Lung (tissue), 12 donors: Measurements from ENCODE around the gene RNF149. TPM values are rescaled to one million over a fixed set of nuclear protein-coding genes. Genes with fewer than 3 reads are reported as not detected.
A peak's percentile ranks its signal among the peaks of the same experiment; 100 is the strongest.

ENCODE experiments used
- ATAC-seq: fragments of 200-7000 bp; cut with Tn5 transposase; one replicate; pipeline ENCODE4 v1.9.1; 2020; ENCODE audit warnings: moderate number of reproducible peaks; ENCODE audit not compliant: insufficient read depth, low FRiP score
- DNase-seq, 3 donors: peaks; one replicate each; pipeline ENCODE4 v3.0.0-alpha.2; 2013 to 2017
- H3K27ac ChIP-seq, 2 donors: one replicate each; pipeline ENCODE4 v1.5.1; 2013; ENCODE audit warnings: mild to moderate bottlenecking in 2 of 2, moderate library complexity in 2 of 2, control low read depth in 1 of 2, inconsistent platforms in 1 of 2, low read depth in 1 of 2, low read length in 1 of 2
- H3K27me3 ChIP-seq, 3 donors: one replicate each; pipeline ENCODE4 v1.5.1; 2013; ENCODE audit warnings: low read length in 2 of 3; ENCODE audit not compliant: control insufficient read depth in 3 of 3, insufficient read depth in 3 of 3
- H3K36me3 ChIP-seq, 4 donors: one replicate each; pipeline ENCODE4 v1.5.1; 2013; ENCODE audit warnings: low read length in 4 of 4, mild to moderate bottlenecking in 1 of 4, moderate library complexity in 1 of 4; ENCODE audit not compliant: control insufficient read depth in 4 of 4, insufficient read depth in 4 of 4
- H3K4me1 ChIP-seq, 5 donors: one replicate each; pipeline ENCODE4 v1.5.1; 2013; ENCODE audit warnings: low read length in 5 of 5, mild to moderate bottlenecking in 2 of 5, moderate library complexity in 1 of 5; ENCODE audit not compliant: control insufficient read depth in 5 of 5, insufficient read depth in 5 of 5
- H3K4me3 ChIP-seq: one replicate; pipeline ENCODE4 v1.5.1; 2013; ENCODE audit warnings: mild to moderate bottlenecking, control low read depth, moderate library complexity
- H3K9ac ChIP-seq, 2 donors: one replicate each; pipeline ENCODE4 v1.5.1; 2013; ENCODE audit warnings: low read length in 2 of 2, control low read depth in 1 of 2; ENCODE audit not compliant: insufficient read depth in 1 of 2
- H3K9me3 ChIP-seq, 4 donors: one replicate each; pipeline ENCODE4 v1.5.1; 2013; ENCODE audit warnings: low read length in 3 of 4, mild to moderate bottlenecking in 1 of 4, moderate library complexity in 1 of 4; ENCODE audit not compliant: control insufficient read depth in 4 of 4, insufficient read depth in 3 of 4
- WGBS, 2 donors: extraction: QIAGEN DNeasy Blood & Tissue Kit; methylation state at CpG; one replicate each; pipeline ENCODE4 v1.1.7; 2013; 5-methylcytosine and 5-hydroxymethylcytosine counted together
- polyA plus RNA-seq, 2 donors: library from polyadenylated mRNA; stranded (reverse); fragments of 200-250 nt; gene quantifications; one replicate each; pipeline ENCODE4 v1.2.1, GENCODE V29; 2013
- total RNA-seq, 2 donors: library from RNA; depleted of rRNA in 1 of 2; stranded (reverse); fragments of >200 nt in 1 of 2; gene quantifications; one replicate each; pipeline ENCODE4 v1.2.1, GENCODE V29; 2014 to 2021
- TF ChIP-seq, protein P1 (sequence below): IDR thresholded peaks from 2 replicates; pipeline ENCODE4 v1.5.1; 2012; ENCODE audit warnings: mild to moderate bottlenecking; ENCODE audit errors: control extremely low read depth, extremely low read depth
- donor health status: control.
- donor health status: control.
- donor health status: Bipolar disorder and iron deficiency.
- donor health status: healthy.
- donor health status: DM: yes; HTN: yes; CAD: no.

The RNF149 gene
- total and polyA plus RNA-seq, 4 donors, result 46.7 to 106 (median 93.4) TPM

DNA sequence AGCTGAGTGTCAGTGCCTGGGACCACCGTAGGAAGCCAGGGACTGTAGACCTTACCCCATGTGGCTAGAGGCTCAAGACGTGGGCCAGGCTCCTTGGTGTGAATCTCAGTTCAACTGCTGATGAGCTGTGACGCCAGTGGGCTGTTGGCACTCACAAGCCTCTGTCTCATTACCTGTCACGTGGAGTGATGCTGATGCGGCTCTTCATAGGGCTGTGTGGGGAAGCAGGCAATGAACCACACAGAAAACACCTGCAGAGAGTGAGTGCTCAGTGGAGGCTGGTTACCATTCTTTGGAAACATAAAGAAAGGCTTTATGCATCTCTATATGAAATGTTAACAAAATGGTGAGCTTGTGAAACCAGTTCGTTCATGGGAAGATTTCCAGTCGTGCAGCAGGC, 42.7 kb upstream of the RNF149 start:
- H3K9me3 ChIP-seq, result no peaks in the 10 kb centered on the region
- H3K27me3 ChIP-seq, result no peaks in the 10 kb centered on the region
- no peak for DNase-seq
- H3K4me3 ChIP-seq, result no peak overlapping the region
- 84 to 90% methylated on average over 7 of the region's 7 CpGs for WGBS, 2 donors
- TF ChIP-seq, protein P1, sequence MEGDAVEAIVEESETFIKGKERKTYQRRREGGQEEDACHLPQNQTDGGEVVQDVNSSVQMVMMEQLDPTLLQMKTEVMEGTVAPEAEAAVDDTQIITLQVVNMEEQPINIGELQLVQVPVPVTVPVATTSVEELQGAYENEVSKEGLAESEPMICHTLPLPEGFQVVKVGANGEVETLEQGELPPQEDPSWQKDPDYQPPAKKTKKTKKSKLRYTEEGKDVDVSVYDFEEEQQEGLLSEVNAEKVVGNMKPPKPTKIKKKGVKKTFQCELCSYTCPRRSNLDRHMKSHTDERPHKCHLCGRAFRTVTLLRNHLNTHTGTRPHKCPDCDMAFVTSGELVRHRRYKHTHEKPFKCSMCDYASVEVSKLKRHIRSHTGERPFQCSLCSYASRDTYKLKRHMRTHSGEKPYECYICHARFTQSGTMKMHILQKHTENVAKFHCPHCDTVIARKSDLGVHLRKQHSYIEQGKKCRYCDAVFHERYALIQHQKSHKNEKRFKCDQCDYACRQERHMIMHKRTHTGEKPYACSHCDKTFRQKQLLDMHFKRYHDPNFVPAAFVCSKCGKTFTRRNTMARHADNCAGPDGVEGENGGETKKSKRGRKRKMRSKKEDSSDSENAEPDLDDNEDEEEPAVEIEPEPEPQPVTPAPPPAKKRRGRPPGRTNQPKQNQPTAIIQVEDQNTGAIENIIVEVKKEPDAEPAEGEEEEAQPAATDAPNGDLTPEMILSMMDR, result no peak
- no peaks in the 10 kb centered on the region for H3K4me1 ChIP-seq
- ATAC-seq, result no peak
- H3K36me3 ChIP-seq, result no peaks in the 10 kb centered on the region
- H3K27ac ChIP-seq, result no peak overlapping the region
- H3K9ac ChIP-seq, result no peak overlapping the region

DNA sequence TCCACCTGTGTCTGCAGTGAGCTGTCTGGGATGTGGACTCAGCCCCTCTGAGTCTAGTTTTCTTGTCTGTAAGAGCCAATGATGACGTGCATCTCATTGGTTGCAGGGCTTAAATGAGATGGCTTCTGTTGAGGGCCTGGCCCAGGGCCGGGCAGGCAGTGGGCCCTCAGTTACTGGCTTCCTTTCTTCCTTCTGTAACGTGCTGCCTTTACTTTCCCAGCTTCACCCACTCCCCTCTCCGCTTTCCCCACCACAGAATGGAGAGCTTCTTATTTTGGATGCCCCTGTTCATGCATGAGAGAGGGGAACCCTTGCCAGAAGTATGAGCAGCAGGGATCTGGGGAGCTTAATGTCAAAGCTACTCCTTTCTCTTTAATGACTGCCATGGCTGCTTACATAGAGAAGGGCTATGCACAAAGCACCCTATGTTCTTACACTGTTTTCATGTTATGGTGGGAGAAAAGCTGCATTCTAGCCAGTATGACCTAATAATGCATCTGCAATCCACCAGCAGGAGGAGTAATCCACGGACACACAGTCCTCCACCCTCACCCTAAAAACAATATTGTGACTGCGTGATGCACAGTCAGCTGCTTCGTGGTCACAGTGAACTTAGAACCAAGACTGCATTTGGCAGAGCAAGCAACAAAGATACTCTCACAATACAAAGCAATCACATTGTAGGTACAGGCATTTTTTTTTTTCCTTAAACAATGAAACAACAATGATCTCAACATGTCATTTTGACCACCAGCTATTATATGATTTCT, 41.6 kb upstream of the RNF149 start:
- H3K9ac ChIP-seq, result no peak overlapping the region
- H3K27me3 ChIP-seq, result no peaks in the 10 kb centered on the region
- no peak overlapping the region for H3K4me3 ChIP-seq
- no peaks in the 10 kb centered on the region for H3K36me3 ChIP-seq
- H3K27ac ChIP-seq, result no peak overlapping the region
- no peaks in the 10 kb centered on the region for H3K4me1 ChIP-seq
- no peaks in the 10 kb centered on the region for H3K9me3 ChIP-seq
- TF ChIP-seq, protein P1, result no peak
- no peak for ATAC-seq
- DNase-seq, result peak in 1 of 3 donors; percentile 12
- 79% methylated on average over 7 of the region's 7 CpGs for WGBS, 2 donors

DNA sequence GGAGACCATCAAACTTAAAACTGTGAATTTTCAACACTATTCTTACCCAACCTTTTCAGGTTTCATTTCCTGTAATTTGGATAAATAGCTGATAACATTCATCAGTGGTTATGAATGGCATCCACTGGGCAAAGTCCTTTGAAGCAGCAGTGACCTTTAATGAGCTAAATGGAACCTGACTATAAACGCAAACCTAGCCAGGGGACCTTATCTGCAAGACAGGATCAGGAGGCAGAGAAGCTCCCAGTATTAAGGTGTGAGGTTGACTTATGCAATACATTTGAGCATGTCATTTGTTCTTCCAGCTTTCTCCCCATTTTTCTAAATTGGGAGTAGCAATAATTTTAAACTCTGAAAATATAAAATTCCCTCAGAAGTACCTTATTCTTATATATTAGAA, 40.4 kb upstream of the RNF149 start:
- Histone ChIP-seq H3K4me3 (no peak overlapping the region), H3K9me3 (no peaks in the 10 kb centered on the region), H3K4me1 (no peaks in the 10 kb centered on the region), H3K36me3 (no peaks in the 10 kb centered on the region), H3K27ac (no peak overlapping the region), H3K9ac (no peak overlapping the region), H3K27me3 (no peaks in the 10 kb centered on the region)
- TF ChIP-seq, protein P1, result no peak
- no peak for ATAC-seq
- 78 to 96% methylated on average over 1 of the region's 1 CpG for WGBS, 2 donors
- DNase-seq, result no peak

DNA sequence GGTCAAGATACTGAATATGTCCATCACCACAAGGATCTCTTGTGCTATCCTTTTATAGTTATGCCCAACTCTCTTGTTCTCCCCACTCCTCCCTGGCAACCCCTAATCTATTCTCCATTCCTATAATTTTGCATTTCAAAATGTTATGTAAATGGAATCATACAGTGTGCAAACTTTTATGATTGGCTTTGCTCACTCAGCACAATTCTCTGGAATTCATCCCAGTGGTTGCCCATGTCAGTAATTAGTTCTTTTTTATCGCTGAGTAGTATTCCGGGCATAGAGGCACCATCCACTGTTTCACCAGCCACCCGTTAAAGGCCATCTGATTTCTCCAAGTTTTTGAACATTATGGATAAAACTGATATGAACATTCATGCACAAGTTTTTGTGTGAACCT, 38.4 kb upstream of the RNF149 start:
- WGBS, 2 donors, result 96 to 97% methylated on average over 3 of the region's 3 CpGs
- Histone ChIP-seq H3K4me1 (no peaks in the 10 kb centered on the region), H3K27me3 (no peaks in the 10 kb centered on the region), H3K9me3 (no peaks in the 10 kb centered on the region), H3K27ac (no peak overlapping the region), H3K36me3 (no peaks in the 10 kb centered on the region), H3K4me3 (no peak overlapping the region), H3K9ac (no peak overlapping the region)
- TF ChIP-seq, protein P1, result no peak
- no peak for DNase-seq
- no peak for ATAC-seq
